Subcutaneous abdominal adipose tissue (tissue), 5 donors: Measurements from ENCODE around the gene MAML3.

Experiments
- H3K27ac ChIP-seq: one replicate; pipeline ENCODE4 v1.7.0; 2013; ENCODE audit warnings: low read depth, mild to moderate bottlenecking, inconsistent platforms, low read length, moderate library complexity
- H3K27me3 ChIP-seq, 5 donors: one replicate each; pipeline ENCODE4 v1.7.0; 2013; ENCODE audit warnings: low read length in 5 of 5, inconsistent platforms in 1 of 5; ENCODE audit not compliant: control insufficient read depth in 5 of 5, insufficient read depth in 4 of 5
- H3K36me3 ChIP-seq, 5 donors: one replicate each; pipeline ENCODE4 v1.7.0; 2013; ENCODE audit warnings: low read length in 5 of 5; ENCODE audit not compliant: control insufficient read depth in 5 of 5, insufficient read depth in 5 of 5
- H3K4me1 ChIP-seq, 5 donors: one replicate each; pipeline ENCODE4 v1.7.0; 2013; ENCODE audit warnings: low read length in 5 of 5, mild to moderate bottlenecking in 3 of 5, moderate library complexity in 1 of 5; ENCODE audit not compliant: control insufficient read depth in 5 of 5, insufficient read depth in 5 of 5
- H3K4me3 ChIP-seq, 5 donors: one replicate each; pipeline ENCODE4 v1.7.0; 2013; ENCODE audit warnings: low read length in 5 of 5, low read depth in 1 of 5
- H3K9ac ChIP-seq, 5 donors: one replicate each; pipeline ENCODE4 v1.7.0; 2013; ENCODE audit warnings: low read length in 5 of 5, mild to moderate bottlenecking in 4 of 5, moderate library complexity in 3 of 5
- H3K9me3 ChIP-seq, 5 donors: one replicate each; pipeline ENCODE4 v1.7.0; 2013; ENCODE audit warnings: low read length in 5 of 5; ENCODE audit not compliant: control insufficient read depth in 5 of 5
- donor health status: healthy.
- donor health status: healthy.
- donor health status: healthy.
- donor health status: healthy.
- donor health status: healthy.

The MAML3 gene

DNA sequence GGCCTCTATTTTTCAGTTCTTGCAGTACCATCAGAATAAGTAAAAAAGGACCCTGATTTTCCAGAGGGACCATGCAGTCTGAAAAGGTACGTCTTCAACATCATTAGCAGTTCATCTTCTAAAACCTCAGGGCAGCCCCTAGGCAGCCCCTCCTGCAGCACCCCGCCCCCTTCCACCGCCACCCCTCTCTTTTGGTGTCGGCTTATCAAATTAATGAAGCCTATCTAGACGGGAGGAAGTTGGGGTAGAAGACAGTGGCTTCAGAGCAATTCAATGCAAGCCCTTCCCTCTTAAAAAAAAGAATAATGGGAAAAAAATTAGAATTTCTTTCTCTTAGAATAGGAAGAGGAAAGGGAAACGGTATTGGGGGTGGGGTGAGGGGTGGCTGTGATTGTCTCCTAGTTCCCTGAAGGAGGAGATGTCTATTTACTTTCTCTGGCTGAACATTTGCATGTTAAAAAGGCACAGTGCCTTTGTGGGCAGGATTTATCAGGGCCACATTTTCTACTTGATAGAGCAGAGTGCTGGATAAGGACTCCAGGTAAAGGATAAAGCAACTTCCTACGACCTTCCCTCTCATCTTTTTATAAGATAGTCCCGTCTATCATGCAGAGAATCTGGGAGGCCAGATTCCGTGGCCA, 329.0 kb downstream of the MAML3 start:
- Histone ChIP-seq H3K36me3 (no peaks in the 10 kb centered on the region), H3K4me3 (no peak overlapping the region), H3K27ac (no peak overlapping the region), H3K9ac (no peak overlapping the region), H3K27me3 (no peaks in the 10 kb centered on the region), H3K4me1 (peaks cover 0 to 25% (median 0%) of the 10 kb centered on the region in 5 donors), H3K9me3 (no peaks in the 10 kb centered on the region)

DNA sequence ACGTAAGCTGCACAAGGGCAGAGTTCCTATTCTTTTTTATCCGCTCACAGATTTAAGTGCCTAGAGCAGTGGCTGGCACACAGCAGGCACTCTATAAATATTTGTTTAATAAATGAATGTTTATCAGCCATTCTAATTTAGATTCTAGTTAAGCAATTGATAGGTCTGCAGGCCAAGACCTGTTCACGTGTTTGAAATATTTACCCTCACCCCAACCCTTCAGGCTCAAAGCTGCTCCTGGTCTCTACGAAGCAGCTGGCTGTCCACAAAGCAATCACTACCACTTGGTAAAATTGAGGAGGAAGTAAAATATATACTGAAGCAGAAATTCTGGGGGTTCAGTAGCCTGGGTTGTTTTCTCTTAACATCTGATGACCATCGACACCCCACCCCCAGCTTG, 330.2 kb downstream of the MAML3 start:
- Histone ChIP-seq H3K4me1 (peaks cover 0 to 14% (median 0%) of the 10 kb centered on the region in 5 donors), H3K27ac (no peak overlapping the region), H3K27me3 (no peaks in the 10 kb centered on the region), H3K36me3 (no peaks in the 10 kb centered on the region), H3K9me3 (no peaks in the 10 kb centered on the region), H3K4me3 (no peak overlapping the region), H3K9ac (no peak overlapping the region)

DNA sequence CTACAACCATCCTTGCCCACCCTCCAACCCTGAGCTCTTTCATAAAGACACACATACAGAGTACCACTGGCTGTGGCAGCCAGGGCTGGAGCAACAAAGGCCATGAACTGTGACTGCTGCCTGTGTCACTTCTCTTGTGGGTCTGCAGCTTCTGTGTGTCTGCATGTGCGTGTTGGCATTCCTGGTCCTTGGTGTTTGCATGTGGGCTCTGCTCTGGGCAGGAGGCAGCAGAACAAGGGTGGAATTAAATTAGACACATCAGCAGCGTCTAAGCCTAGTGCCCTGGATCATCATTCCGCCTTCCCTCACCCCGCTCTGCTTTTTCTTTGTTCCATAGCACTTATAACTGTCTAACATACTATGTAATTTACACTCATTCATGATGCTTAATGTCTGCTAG, 330.6 kb downstream of the MAML3 start:
- peaks cover 0 to 14% (median 0%) of the 10 kb centered on the region in 5 donors for H3K4me1 ChIP-seq
- no peak overlapping the region for H3K9ac ChIP-seq
- no peak overlapping the region for H3K4me3 ChIP-seq
- H3K27me3 ChIP-seq: no peaks in the 10 kb centered on the region
- no peaks in the 10 kb centered on the region for H3K9me3 ChIP-seq
- H3K36me3 ChIP-seq: no peaks in the 10 kb centered on the region
- H3K27ac ChIP-seq: no peak overlapping the region

DNA sequence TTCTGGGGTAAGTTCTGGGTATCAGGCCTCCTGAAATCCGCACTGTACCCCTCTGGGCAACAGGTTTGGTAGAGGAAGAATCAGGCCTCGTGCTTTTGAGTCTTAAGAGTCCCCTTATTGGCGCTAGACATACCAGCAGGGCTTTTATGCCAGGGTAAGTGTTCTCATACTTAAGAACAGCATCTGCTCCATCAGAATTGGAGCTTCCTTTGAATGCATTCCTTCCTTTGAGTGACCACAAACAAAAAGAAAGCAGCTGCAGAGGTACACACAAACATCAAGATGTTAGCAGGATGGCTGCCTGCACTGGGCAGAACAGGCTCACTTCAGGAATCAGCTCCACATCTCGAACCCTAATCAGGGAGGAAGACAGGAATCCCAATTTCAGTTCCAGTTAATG, 331.6 kb downstream of the MAML3 start:
- Histone ChIP-seq H3K27me3 (no peaks in the 10 kb centered on the region), H3K36me3 (no peaks in the 10 kb centered on the region), H3K9ac (no peak overlapping the region), H3K9me3 (no peaks in the 10 kb centered on the region), H3K27ac (no peak overlapping the region), H3K4me1 (peaks cover 0 to 14% (median 0%) of the 10 kb centered on the region in 5 donors), H3K4me3 (no peak overlapping the region)

DNA sequence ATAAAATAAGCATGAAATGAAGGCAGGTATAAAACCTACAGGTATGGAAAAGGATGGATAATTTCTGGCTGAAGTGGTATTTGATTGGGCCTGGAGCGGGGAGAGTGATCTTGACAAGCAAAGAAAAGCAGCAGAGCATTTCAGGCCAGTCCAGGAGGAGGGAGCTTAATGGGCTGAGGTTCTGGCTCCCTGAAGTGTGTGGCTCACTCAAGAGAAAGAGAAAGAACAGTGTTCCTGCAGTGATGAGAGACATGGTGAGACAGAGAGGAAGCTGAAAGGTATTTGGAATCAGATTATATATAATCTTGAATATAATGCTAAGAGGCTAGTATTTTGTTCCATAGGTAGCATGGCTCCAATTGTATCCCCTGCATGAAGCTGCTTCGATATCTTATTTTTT, 334.9 kb downstream of the MAML3 start:
- H3K27ac ChIP-seq: no peak overlapping the region
- H3K27me3 ChIP-seq: no peaks in the 10 kb centered on the region
- H3K4me1 ChIP-seq: peaks cover 2 to 27% (median 24%) of the 10 kb centered on the region in 5 donors
- no peak overlapping the region for H3K9ac ChIP-seq
- H3K4me3 ChIP-seq: no peak overlapping the region
- H3K9me3 ChIP-seq: no peaks in the 10 kb centered on the region
- no peaks in the 10 kb centered on the region for H3K36me3 ChIP-seq

DNA sequence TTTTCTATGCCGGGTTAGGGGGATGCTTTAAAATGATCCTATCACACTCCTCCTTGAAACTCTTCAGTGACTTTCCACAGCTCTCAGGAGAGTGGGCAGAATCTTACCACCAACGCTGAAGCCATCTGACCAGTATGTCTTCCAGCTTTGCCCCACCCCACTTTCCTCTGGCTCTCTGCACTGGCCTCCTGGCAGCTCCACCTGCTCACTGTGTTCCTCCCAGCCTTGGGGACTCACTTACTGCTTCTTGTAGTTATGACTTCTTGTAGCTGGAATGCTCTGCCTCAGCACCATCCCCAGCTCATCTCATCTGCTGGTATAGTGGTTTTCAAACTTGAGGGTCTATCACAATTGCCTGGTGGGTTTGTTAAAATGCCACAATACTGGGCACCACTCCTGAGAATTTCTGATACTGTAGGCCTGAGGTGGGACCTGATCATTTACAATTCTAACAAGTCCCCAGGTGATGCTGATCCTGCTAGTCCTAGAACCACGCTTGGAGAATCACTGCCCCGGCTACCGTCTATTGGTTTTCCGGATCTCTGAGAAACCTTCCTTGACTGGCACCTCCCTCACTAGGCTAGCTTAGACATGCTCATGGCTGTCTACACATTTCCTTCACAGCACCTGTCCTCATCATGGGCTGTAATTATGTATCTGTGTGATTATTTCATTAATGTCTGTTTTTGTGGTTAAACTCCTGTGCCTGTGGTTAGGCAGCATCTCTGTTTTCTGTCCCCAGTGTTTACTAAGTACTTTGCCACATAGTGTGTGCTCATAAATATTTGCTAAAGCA, 336.1 kb downstream of the MAML3 start:
- H3K4me3 ChIP-seq: no peak overlapping the region
- no peaks in the 10 kb centered on the region for H3K36me3 ChIP-seq
- H3K9me3 ChIP-seq: no peaks in the 10 kb centered on the region
- H3K27ac ChIP-seq: no peak overlapping the region
- H3K4me1 ChIP-seq: peaks cover 2 to 29% (median 26%) of the 10 kb centered on the region in 5 donors
- H3K27me3 ChIP-seq: no peaks in the 10 kb centered on the region
- H3K9ac ChIP-seq: no peak overlapping the region

DNA sequence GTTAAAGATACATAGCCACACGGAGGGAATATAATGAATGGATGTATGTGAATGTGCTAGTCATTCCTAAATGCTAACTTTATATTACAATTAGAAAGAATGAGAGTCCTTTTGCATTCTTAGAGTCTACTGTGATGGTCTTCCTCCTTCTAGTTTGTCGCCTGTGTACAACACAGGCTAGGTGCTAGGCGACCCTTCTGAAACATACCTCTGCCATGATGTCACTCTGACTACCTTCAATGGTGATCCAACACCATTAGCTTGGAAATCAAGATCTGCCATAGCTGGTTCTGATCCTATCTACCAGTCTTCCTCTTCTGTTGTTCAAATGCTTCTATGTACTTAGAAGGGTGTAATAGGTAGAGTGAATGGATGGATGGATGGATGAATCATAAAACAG, 337.1 kb downstream of the MAML3 start:
- no peak overlapping the region for H3K27ac ChIP-seq
- no peak overlapping the region for H3K9ac ChIP-seq
- no peaks in the 10 kb centered on the region for H3K27me3 ChIP-seq
- H3K4me3 ChIP-seq: no peak overlapping the region
- no peaks in the 10 kb centered on the region for H3K9me3 ChIP-seq
- H3K36me3 ChIP-seq: no peaks in the 10 kb centered on the region
- peaks cover 2 to 29% (median 26%) of the 10 kb centered on the region in 5 donors for H3K4me1 ChIP-seq

DNA sequence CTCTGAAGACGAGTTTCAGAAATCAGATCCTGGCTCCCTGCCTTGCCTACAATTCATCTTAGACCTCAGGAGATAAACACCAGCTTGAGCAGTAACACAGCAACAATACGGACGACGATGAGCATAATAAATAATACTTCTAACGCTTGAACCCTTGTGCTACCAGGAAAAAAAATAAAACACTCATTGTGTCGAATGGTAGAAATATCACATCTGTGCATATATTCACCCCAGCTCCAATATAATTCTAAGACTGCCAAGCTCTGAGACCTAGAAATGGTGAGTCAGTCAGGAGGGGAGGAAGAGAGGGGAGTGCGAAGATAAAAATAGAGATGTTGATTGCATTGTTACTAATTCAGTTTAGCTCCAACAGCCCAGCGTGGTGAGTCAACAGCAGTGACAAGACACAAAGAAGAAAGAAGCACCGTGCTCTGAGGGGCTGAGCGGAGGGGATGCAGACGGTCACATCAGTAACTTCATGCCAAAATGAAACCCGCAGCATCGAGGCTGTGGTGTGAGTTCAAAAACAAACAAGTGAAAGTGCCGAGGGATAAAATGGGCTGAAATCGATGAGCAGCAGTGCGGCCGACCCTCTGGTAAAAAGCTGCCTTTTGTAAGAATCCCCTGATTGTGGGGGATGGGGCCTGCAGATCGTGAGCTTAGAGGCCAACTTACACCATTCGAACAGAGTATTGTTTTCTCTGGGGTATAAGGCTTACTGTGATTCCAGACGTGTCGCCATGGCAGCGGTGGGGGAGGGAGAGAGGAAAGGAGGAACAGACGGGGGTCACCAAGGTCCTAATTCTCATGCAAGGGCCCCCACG, 338.0 kb downstream of the MAML3 start:
- peak overlapping the region; percentile 55 to 79 (median 61) for H3K4me3 ChIP-seq
- peaks cover 0 to 2% (median 0%) of the 10 kb centered on the region in 5 donors for H3K9me3 ChIP-seq
- H3K4me1 ChIP-seq: peaks cover 2 to 29% (median 26%) of the 10 kb centered on the region in 5 donors
- H3K27me3 ChIP-seq: no peaks in the 10 kb centered on the region
- H3K36me3 ChIP-seq: no peaks in the 10 kb centered on the region
- peak overlapping the region in 3 of 5 donors; percentile 33 to 69 (median 63) for H3K9ac ChIP-seq
- peak overlapping the region; percentile 63 for H3K27ac ChIP-seq

DNA sequence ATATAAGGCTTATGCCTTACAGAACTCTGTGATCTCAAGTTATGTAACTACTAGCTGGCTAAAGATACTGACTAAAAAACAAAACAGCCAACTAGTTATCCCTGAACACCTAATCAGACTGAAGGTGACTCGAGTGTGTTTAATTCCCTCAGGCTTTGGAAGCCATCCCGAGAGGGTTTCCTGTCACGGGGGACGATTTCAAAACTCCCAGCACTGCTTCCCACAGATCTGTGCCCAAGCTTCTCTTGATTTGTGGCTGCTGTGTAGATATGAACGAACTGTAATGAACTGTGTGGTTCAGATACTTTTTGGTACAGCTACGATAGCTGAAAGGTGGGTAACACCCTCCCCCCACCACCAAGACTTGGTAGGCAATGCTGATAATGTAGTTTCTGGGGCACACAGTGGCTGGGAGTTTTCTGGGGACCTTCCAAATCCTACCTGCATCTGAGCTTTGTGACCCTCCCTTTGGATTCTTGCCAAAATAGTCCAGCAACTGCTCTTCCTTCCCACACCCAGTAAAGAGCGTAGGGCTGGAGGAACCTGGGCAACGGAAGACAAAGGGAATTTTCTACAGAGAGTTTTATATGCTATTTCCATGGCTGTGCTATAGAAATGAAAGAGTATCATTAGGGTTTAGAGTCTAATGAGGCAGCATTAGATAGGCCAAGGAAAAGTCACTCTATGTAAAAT, 339.5 kb downstream of the MAML3 start:
- peak overlapping the region; percentile 20 for H3K27ac ChIP-seq
- H3K4me3 ChIP-seq: peak overlapping the region in 1 of 5 donors; percentile 20
- H3K9ac ChIP-seq: peak overlapping the region in 1 of 5 donors; percentile 45

More for the DNA sequence above, 339.5 kb downstream of the MAML3 start:
- Histone ChIP-seq H3K36me3 (no peaks in the 10 kb centered on the region), H3K27me3 (no peaks in the 10 kb centered on the region), H3K4me1 (peaks cover 2 to 32% (median 28%) of the 10 kb centered on the region in 5 donors), H3K9me3 (peaks cover 3 to 8% (median 4%) of the 10 kb centered on the region in 5 donors)
